Liver (tissue), 9 donors: ENCODE measurements around the gene EBF3. TPM values are rescaled to one million over a fixed set of nuclear protein-coding genes. Genes with fewer than 3 reads are reported as not detected.

Experiments
- DNase-seq: peaks from one replicate; pipeline ENCODE4 v3.0.0-alpha.2; 2017; ENCODE audit warnings: low spot score
- H3K27ac ChIP-seq, 2 donors: one replicate each; pipeline ENCODE4 v1.7.0; 2013; ENCODE audit warnings: inconsistent platforms in 2 of 2, low read length in 2 of 2, control low read depth in 1 of 2, low read depth in 1 of 2, mild to moderate bottlenecking in 1 of 2
- H3K27me3 ChIP-seq, 4 donors: one replicate each; pipeline versions ENCODE4 v1.6.1 to v1.7.0; 2013; ENCODE audit warnings: low read length in 3 of 4, inconsistent platforms in 1 of 4, mild to moderate bottlenecking in 1 of 4, moderate library complexity in 1 of 4; ENCODE audit not compliant: control insufficient read depth in 4 of 4, insufficient read depth in 4 of 4
- H3K36me3 ChIP-seq, 4 donors: one replicate each; pipeline versions ENCODE4 v1.6.1 to v1.7.0; 2013; ENCODE audit warnings: low read length in 3 of 4, mild to moderate bottlenecking in 3 of 4, low read depth in 1 of 4, moderate library complexity in 1 of 4; ENCODE audit not compliant: control insufficient read depth in 4 of 4, insufficient read depth in 3 of 4
- H3K4me1 ChIP-seq, 4 donors: one replicate each; pipeline versions ENCODE4 v1.6.1 to v1.7.0; 2013; ENCODE audit warnings: low read length in 3 of 4, mild to moderate bottlenecking in 3 of 4, moderate library complexity in 1 of 4; ENCODE audit not compliant: control insufficient read depth in 4 of 4, insufficient read depth in 4 of 4
- H3K4me3 ChIP-seq, 3 donors: one replicate each; pipeline versions ENCODE4 v1.6.1 to v1.7.0; 2013; ENCODE audit warnings: low read length in 3 of 3, control low read depth in 1 of 3, low read depth in 1 of 3, mild to moderate bottlenecking in 1 of 3
- H3K9ac ChIP-seq, 2 donors: one replicate each; pipeline ENCODE4 v1.7.0; 2013; ENCODE audit warnings: low read length in 2 of 2, mild to moderate bottlenecking in 2 of 2, moderate library complexity in 2 of 2, control low read depth in 1 of 2, low read depth in 1 of 2
- H3K9me3 ChIP-seq, 4 donors: one replicate each; pipeline versions ENCODE4 v1.6.1 to v1.7.0; 2013; ENCODE audit warnings: low read length in 3 of 4; ENCODE audit not compliant: control insufficient read depth in 4 of 4
- CTCF ChIP-seq: fragments of 150-350 bp; IDR thresholded peaks from 2 replicates; pipeline ENCODE4 v1.5.1; 2017; ENCODE audit warnings: improper control_type of control experiment, low read depth, low read length; ENCODE audit not compliant: missing input control
- EGR1 ChIP-seq, 2 donors: IDR thresholded peaks; 2 replicates each; pipeline ENCODE4 v1.6.1; 2016 to 2018; ENCODE audit warnings: antibody characterized with exemption in 2 of 2, low read depth in 2 of 2
- FOXA1 ChIP-seq: IDR thresholded peaks from 2 replicates; pipeline ENCODE4 v1.6.1; 2016; ENCODE audit warnings: antibody characterized with exemption
- FOXA2 ChIP-seq: IDR thresholded peaks from 2 replicates; pipeline ENCODE4 v1.6.1; 2016; ENCODE audit warnings: antibody characterized with exemption
- GABPA ChIP-seq, 2 donors: IDR thresholded peaks in 1 of 2; conservative IDR thresholded peaks in 1 of 2; 2 replicates each; pipeline ENCODE4 v1.6.1; 2016; ENCODE audit warnings: antibody characterized with exemption in 2 of 2, mild to moderate bottlenecking in 1 of 2, moderate library complexity in 1 of 2
- HNF4A ChIP-seq, 2 donors: conservative IDR thresholded peaks; 2 replicates each; pipeline ENCODE4 v1.6.1; 2016; ENCODE audit warnings: antibody characterized with exemption in 2 of 2, mild to moderate bottlenecking in 2 of 2
- HNF4G ChIP-seq: IDR thresholded peaks from 2 replicates; pipeline ENCODE4 v1.6.1; 2016; ENCODE audit warnings: antibody characterized with exemption
- JUND ChIP-seq, 2 donors: IDR thresholded peaks; 2 replicates each; pipeline ENCODE4 v1.6.1; 2016; ENCODE audit warnings: antibody characterized with exemption in 2 of 2
- MAX ChIP-seq: IDR thresholded peaks from 2 replicates; pipeline ENCODE4 v1.6.1; 2016; ENCODE audit warnings: antibody characterized with exemption
- NR2F2 ChIP-seq: IDR thresholded peaks from 2 replicates; pipeline ENCODE4 v1.6.1; 2016; ENCODE audit warnings: antibody characterized with exemption
- RAD21 ChIP-seq, 2 donors: IDR thresholded peaks; 2 replicates each; pipeline ENCODE4 v1.6.1; 2016; ENCODE audit warnings: antibody characterized with exemption in 2 of 2, mild to moderate bottlenecking in 2 of 2
- REST ChIP-seq: IDR thresholded peaks from 2 replicates; pipeline ENCODE4 v1.6.1; 2016; ENCODE audit warnings: antibody characterized with exemption, mild to moderate bottlenecking
- RXRA ChIP-seq, 2 donors: IDR thresholded peaks; 2 replicates each; pipeline ENCODE4 v1.6.1; 2017 to 2018; ENCODE audit warnings: antibody characterized with exemption in 2 of 2, mild to moderate bottlenecking in 1 of 2
- SP1 ChIP-seq: IDR thresholded peaks from 2 replicates; pipeline ENCODE4 v1.6.1; 2018; ENCODE audit warnings: antibody characterized with exemption, mild to moderate bottlenecking
- TAF1 ChIP-seq: conservative IDR thresholded peaks from 2 replicates; pipeline ENCODE4 v1.6.1; 2016; ENCODE audit warnings: antibody characterized with exemption, mild to moderate bottlenecking
- YY1 ChIP-seq: IDR thresholded peaks from 2 replicates; pipeline ENCODE4 v1.6.1; 2016; ENCODE audit warnings: antibody characterized with exemption, mild to moderate bottlenecking
- ZBTB33 ChIP-seq: IDR thresholded peaks from 2 replicates; pipeline ENCODE4 v1.6.1; 2016; ENCODE audit warnings: antibody characterized with exemption
- WGBS: extraction: QIAGEN DNeasy Blood & Tissue Kit; methylation state at CpG from one replicate; pipeline ENCODE4 v1.1.7; 2013; 5-methylcytosine and 5-hydroxymethylcytosine counted together
- polyA plus RNA-seq, 2 donors: library from polyadenylated mRNA; stranded (reverse) in 1 of 2; unstranded in 1 of 2; fragments of 200-250 nt in 1 of 2; fragments of >200 nt in 1 of 2; fragmentation: Nextera tagmentation in 1 of 2; extraction: Ambion mirVana in 1 of 2; gene quantifications; one replicate each; pipeline versions ENCODE4 v1.2.1 to v1.2.3, GENCODE V29; 2013 to 2015
- total RNA-seq, 2 donors: library from RNA; depleted of rRNA; stranded (reverse); fragments of >200 nt; gene quantifications; one replicate each; pipeline ENCODE4 v1.2.3, GENCODE V29; 2014
- TF ChIP-seq, protein P1 (sequence below): IDR thresholded peaks from 2 replicates; pipeline ENCODE4 v1.6.1; 2016; ENCODE audit warnings: antibody characterized with exemption
- donor health status: healthy.
- donor health status: healthy.
- donor health status: healthy.
- donor health status: healthy.
- donor health status: healthy.

The EBF3 gene
- total and polyA plus RNA-seq, 4 donors = 0.02 to 0.08 TPM; not detected in 2

- TF ChIP-seq CTCF (no peak), HNF4A (conservative IDR thresholded peaks at IDR 0.05) (no peak), MAX (no peak)
- TF ChIP-seq, protein P1, sequence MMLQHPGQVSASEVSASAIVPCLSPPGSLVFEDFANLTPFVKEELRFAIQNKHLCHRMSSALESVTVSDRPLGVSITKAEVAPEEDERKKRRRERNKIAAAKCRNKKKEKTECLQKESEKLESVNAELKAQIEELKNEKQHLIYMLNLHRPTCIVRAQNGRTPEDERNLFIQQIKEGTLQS = no peak
Observed at GRCh38 chr10:129855836-129856563, 108.1 kb downstream of the EBF3 start (continued).

GRCh38 chr10:129854796-129855705, 109.0 kb downstream of the EBF3 start:
- H3K27me3 ChIP-seq = no peaks in the 10 kb centered on the region
- WGBS = 88% methylated on average over 31 of the region's 31 CpGs
- peaks cover 0 to 9% (median 0%) of the 10 kb centered on the region in 4 donors for H3K9me3 ChIP-seq
- peaks cover 0 to 10% (median 8%) of the 10 kb centered on the region in 4 donors for H3K4me1 ChIP-seq
- H3K27ac ChIP-seq = no peak overlapping the region
- TF ChIP-seq FOXA1 (no peak), YY1 (no peak), RXRA (IDR thresholded peaks at IDR 0.05) (no peak), ZBTB33 (no peak), NR2F2 (no peak), RAD21 (IDR thresholded peaks at IDR 0.05) (no peak), HNF4A (conservative IDR thresholded peaks at IDR 0.05) (no peak), HNF4G (no peak), TAF1 (no peak), JUND (IDR thresholded peaks at IDR 0.05) (no peak)
- TF ChIP-seq, protein P1 = no peak
- H3K4me3 ChIP-seq = no peak overlapping the region
- H3K36me3 ChIP-seq = no peaks in the 10 kb centered on the region
- no peak for DNase-seq
- no peak overlapping the region for H3K9ac ChIP-seq

- Histone ChIP-seq H3K36me3 (no peaks in the 10 kb centered on the region), H3K4me3 (no peak overlapping the region), H3K9me3 (peaks cover 0 to 9% (median 0%) of the 10 kb centered on the region in 4 donors), H3K27me3 (no peaks in the 10 kb centered on the region), H3K4me1 (peaks cover 0 to 10% (median 8%) of the 10 kb centered on the region in 4 donors), H3K9ac (no peak overlapping the region), H3K27ac (no peak overlapping the region)
- no peak for DNase-seq
- 67% methylated on average over 10 of the region's 10 CpGs for WGBS
- TF ChIP-seq MAX (no peak), YY1 (no peak), SP1 (no peak), REST (no peak), RAD21 (IDR thresholded peaks at IDR 0.05) (no peak), JUND (IDR thresholded peaks at IDR 0.05) (no peak), NR2F2 (no peak), RXRA (IDR thresholded peaks at IDR 0.05) (no peak), FOXA2 (no peak), HNF4A (conservative IDR thresholded peaks at IDR 0.05) (no peak), TAF1 (no peak), HNF4G (no peak), EGR1 (IDR thresholded peaks at IDR 0.05; ENCODE audit: low read depth in 2 of 2) (no peak), GABPA (IDR thresholded peaks at IDR 0.05 in 1 of 2, conservative IDR thresholded peaks at IDR 0.05 in 1 of 2) (no peak), FOXA1 (no peak)
- TF ChIP-seq, protein P1 = no peak
Observed at GRCh38 chr10:129854158-129854557, 109.9 kb downstream of the EBF3 start.
